AG04450 (cell line): ENCODE results near the gene SDK1. TPM values are rescaled to one million over a fixed set of nuclear protein-coding genes. Genes with fewer than 3 reads are reported as not detected.
"Not testable (repeated sequence)": the region's sequence is repeated elsewhere in the genome, so short reads cannot be mapped to it uniquely, and the experiment has no call there.

Experiments used
- CTCF ChIA-PET: fragments of 300-600, 350-600 bp; formaldehyde crosslinking; extraction: SDS; loops from one replicate; lab custom pipeline; 2022; ENCODE audit warnings: antibody characterized with exemption, inconsistent platforms; lab: Charles Lee
- POLR2A ChIA-PET: fragments of 350-600 bp; formaldehyde crosslinking; extraction: SDS; loops from one replicate; lab custom pipeline; 2021; ENCODE audit warnings: antibody characterized with exemption, inconsistent platforms; lab: Yijun Ruan, JAX
- DNase-seq: peaks from one replicate; pipeline ENCODE4 v3.0.0-alpha.2; 2011; ENCODE audit warnings: low read depth, low spot score
- H3K27ac ChIP-seq: one replicate; pipeline ENCODE4 v1.5.1; 2012; ENCODE audit warnings: low read depth, low read length, control low read depth
- H3K27me3 ChIP-seq: one replicate; pipeline ENCODE4 v1.6.0; 2012; ENCODE audit warnings: low read length; ENCODE audit not compliant: control insufficient read depth, insufficient read depth
- H3K4me3 ChIP-seq: 2 replicates; pipeline ENCODE4 v1.5.1; 2011; ENCODE audit warnings: mild to moderate bottlenecking, low read depth, low read length, control low read depth
- H3K9me3 ChIP-seq: 2 replicates; pipeline ENCODE4 v1.5.1; 2012; ENCODE audit warnings: low read length; ENCODE audit not compliant: control insufficient read depth, insufficient read depth
- polyA plus RNA-seq: library from polyadenylated mRNA; depleted of rRNA; stranded (reverse); fragments of >200 nt; gene quantifications from 2 replicates; pipeline ENCODE4 v1.2.3, GENCODE V29; 2011
- TF ChIP-seq, protein P1 (sequence below): IDR thresholded peaks from 2 replicates; pipeline ENCODE4 v1.5.1; 2011; ENCODE audit warnings: low read depth, low read length, control low read depth, inconsistent platforms

The SDK1 gene
- polyA plus RNA-seq, 1 experiment = 2.2 TPM

DNA sequence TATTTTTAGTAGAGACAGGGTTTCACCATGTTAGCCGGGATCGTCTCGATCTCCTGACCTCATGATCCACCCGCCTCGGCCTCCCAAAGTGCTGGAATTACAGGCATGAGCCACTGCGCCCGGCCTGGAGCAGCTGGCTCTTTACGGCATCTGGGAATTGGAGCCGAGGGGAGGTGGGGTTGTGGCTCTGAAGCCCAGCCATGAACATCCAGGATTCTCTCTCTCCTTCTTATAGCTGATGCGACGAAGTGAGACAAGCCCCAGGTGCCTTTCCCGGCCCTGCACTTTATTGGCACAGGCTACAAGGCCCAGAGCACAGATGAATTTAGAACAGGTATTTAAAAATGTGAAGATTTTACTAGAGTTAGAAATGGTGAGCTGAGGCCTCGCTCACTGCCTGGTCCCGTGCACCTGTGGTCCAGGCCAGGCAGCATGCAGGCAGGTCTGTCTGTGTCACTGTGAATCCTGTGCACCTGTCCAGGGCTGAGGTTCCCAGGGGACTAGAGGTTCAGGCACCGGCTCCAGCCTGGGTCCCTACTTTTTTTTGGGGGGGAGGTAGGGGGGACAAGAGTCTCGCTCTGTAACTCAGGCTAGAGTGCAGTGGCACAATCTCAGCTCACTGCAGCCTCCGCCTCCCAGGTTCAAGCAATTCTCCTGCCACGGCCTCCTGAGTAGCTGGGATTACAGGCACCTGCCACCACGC lies 1001.3 kb downstream of the SDK1 start:
- Histone ChIP-seq H3K4me3 (no peak overlapping the region), H3K27me3 (no peaks in the 10 kb centered on the region), H3K27ac (no peak overlapping the region), H3K9me3 (peaks cover 93% of the 10 kb centered on the region)
- ChIA-PET CTCF (no interaction called here), POLR2A (no interaction called here)
- TF ChIP-seq, protein P1, sequence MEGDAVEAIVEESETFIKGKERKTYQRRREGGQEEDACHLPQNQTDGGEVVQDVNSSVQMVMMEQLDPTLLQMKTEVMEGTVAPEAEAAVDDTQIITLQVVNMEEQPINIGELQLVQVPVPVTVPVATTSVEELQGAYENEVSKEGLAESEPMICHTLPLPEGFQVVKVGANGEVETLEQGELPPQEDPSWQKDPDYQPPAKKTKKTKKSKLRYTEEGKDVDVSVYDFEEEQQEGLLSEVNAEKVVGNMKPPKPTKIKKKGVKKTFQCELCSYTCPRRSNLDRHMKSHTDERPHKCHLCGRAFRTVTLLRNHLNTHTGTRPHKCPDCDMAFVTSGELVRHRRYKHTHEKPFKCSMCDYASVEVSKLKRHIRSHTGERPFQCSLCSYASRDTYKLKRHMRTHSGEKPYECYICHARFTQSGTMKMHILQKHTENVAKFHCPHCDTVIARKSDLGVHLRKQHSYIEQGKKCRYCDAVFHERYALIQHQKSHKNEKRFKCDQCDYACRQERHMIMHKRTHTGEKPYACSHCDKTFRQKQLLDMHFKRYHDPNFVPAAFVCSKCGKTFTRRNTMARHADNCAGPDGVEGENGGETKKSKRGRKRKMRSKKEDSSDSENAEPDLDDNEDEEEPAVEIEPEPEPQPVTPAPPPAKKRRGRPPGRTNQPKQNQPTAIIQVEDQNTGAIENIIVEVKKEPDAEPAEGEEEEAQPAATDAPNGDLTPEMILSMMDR = no peak
- no peak for DNase-seq

DNA sequence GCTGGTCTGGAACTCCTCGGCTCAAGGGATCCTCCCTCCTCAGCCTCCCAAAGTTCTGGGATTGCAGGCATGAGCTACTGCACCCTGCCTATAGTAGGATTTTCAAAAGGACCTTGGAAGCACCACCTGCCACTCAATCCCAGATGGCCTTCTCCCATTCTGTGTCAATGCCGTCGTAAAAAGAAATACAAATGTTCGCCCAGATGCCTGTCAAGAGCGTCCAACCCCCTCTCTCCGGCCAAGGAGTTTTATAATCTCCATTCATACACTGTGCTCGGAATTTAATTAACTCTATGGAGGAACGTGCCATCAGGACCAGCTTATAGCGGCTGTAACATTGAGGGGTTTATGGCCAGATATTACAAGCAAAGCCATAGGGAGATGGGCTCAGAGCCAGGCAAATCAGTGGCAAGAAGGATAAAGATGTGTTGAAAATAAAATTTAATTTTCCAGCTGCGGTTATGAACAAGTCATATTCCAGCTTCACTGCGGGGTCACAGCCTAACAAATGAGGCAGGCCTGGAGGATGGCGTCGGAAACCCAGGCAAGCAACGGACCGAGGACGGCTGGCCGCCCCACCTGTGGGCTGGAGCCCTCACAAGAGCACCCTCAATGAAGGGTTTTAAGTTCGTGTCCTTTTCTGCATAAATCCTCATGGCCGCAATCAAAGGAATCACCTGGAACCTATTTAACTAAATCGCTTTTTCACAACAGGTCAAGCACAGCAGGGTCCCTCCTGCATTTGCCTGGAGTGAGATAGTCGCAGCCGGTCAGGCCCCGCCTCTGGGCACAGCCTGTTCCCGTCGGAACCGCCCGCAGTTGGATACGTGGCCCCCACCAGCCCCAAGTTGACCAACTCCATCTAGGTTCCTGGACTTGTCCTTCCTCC lies 1006.5 kb downstream of the SDK1 start:
- ChIA-PET CTCF (no interaction called here), POLR2A (no interaction called here)
- DNase-seq = no peak

DNA sequence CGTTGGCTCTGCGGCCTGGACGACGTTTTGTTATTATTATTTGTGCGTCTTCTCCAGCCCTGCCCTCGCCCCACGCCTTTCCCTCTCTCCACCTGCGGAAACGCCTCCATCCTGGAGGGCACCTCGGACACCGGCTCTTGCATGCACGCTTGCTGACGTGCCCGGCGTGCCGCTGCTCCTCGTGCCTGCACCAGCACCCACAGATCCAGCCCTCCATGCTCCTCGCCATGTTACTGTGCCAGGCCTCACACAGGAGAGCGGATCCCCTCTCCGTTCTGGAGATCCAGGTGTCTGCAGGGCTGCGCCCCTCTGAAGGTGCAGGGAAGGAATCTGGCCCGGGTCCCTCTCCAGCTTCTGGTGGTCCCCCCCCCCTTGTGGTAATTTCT lies 1007.1 kb downstream of the SDK1 start:
- POLR2A ChIA-PET = no interaction called here
- CTCF ChIA-PET = no interaction called here
- H3K27ac ChIP-seq = no peak overlapping the region

More for the DNA sequence above, 1006.5 kb downstream of the SDK1 start:
- H3K27me3 ChIP-seq = no peaks in the 10 kb centered on the region
- peaks cover 89% of the 10 kb centered on the region for H3K9me3 ChIP-seq
- TF ChIP-seq, protein P1 = no peak
- no peak overlapping the region for H3K4me3 ChIP-seq
- no peak overlapping the region for H3K27ac ChIP-seq

DNA sequence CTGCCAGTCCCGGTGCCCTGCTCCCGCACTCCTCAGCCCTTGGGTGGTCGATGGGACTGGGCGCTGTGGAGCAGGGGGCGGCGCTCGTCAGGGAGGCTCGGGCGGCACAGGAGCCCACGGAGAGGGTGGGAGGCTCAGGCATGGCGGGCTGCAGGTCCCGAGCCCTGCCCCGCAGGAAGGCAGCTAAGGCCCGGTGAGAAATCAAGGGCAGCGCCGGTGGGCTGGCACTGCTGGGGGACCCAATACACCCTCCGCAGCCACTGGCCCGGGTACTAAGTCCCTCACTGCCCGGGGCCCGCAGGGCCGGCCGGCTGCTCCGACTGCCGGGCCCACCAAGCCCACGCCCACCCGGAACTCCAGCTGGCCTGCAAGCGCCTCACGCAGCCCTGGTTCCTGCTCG lies 1012.9 kb downstream of the SDK1 start:
- DNase-seq, H3K4me3 ChIP-seq, POLR2A ChIA-PET, H3K27ac ChIP-seq, CTCF ChIA-PET, H3K27me3 ChIP-seq: not testable (repeated sequence)
- H3K9me3 ChIP-seq = peaks cover 54% of the 10 kb centered on the region

More for the DNA sequence above, 1007.1 kb downstream of the SDK1 start:
- H3K4me3 ChIP-seq = no peak overlapping the region
- DNase-seq = no peak
- H3K9me3 ChIP-seq = peaks cover 83% of the 10 kb centered on the region
- no peaks in the 10 kb centered on the region for H3K27me3 ChIP-seq
- TF ChIP-seq, protein P1 = no peak

DNA sequence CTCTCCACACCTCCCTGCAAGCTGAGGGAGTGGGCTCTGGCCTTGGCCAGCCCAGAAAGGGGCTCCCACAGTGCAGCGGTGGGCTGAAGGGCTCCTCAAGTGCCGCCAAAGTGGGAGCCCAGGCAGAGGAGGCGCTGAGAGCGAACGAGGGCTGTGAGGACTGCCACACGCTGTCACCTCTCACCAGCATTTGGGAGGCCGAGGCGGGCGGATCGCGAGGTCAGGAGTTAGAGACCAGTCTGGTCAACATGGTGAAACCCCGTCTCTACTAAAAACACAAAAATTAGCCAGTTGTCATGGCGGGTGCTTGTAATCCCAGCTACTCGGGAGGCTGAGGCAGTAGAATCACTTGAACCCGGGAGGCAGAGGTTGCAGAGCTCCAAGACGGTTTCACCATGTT lies 1013.3 kb downstream of the SDK1 start:
- CTCF ChIA-PET, H3K4me3 ChIP-seq, H3K27ac ChIP-seq, POLR2A ChIA-PET, H3K27me3 ChIP-seq, DNase-seq: not testable (repeated sequence)
- peaks cover 52% of the 10 kb centered on the region for H3K9me3 ChIP-seq
